ENCODE measurements around the gene FOXF1.

The FOXF1 gene

GRCh38 chr16:86492961-86493629 lies 17.2 kb upstream of the FOXF1 start:
- no peak for DNase-seq

GRCh38 chr16:86494039-86494564 lies 16.2 kb upstream of the FOXF1 start:
- DNase-seq: no peak

DNA sequence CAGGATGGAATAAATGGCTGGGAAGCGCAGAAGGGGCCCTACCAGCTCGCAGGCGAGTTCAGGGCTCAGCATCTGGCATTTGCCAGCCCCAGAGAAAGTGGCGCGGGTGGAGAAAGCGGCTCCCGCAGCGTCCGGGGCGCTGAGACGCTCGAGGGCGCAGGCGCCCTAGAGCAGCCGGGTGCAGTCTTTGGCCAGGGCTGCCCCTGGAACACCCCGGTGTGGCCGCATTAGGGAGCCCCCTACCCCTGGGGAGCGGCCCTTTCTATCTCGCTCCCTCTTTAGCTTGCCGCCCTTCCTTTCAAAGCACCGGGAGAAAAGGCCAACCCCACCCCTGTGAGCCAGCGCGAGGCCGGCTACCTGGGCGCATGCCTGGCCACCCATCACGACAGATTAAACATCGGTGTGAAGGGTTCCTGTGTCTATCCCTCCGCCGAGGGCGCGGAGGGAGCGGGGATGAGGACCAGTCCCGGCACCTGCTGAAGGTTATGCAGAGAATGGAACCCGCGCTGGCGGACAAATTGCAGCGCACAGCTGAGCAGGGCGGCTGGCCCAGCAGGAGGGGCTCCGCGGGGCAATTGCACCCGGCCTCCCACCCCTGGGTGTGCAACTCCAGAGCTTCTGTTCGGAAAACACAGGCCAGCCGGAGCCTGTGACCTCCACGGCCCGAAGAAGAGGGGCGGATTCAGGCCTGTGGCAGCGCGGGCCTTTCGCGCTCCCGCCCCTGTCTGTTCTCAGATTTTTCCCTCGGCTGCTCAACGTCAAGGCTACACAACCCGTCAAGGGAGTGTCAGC lies 15.6 kb upstream of the FOXF1 start:
- DNase-seq: no peak

DNA sequence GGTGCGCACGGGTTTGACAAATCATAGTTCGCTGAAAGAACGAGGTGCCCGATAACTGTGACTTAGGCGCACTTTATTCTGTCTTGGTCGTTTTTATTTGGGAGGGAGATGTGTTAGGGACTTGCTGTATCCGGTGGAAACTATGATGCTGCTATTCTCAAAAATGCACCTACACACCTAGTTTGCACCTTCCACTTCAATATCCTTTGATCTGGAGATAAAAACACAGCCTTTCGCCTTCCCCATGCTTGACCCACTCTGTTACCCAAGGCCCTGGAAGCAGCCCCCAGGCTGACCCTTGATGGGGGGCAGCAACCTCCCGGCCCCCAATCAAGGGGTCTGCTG lies 15.0 kb upstream of the FOXF1 start:
- no peak for DNase-seq

DNA sequence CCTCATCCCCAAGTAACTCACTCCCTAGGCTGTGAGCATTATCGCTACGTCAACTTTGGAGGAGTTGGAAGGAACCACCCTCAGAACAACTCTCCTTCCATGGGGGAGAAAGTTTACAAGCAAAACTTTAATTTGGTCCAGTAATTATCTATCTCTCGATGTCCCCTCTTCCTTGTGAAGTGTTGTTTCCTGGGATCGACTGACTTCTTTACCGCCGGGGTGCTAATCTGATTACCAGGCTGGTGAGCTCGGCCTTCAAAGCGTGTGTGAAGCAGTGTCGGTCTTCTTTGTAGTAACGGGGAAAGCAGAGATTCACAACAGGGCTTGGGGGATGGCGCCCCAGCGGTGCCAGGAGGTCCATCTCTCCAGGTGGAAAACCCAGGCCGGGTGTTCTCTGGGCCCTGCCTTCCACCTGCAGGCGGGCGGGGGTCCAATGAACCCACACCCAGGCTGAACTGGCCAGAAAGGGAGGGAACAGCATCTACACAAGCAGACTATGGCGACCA lies 14.5 kb upstream of the FOXF1 start:
- no peak for DNase-seq

- DNase-seq: no peak
Observed at GRCh38 chr16:86496262-86496928, 13.9 kb upstream of the FOXF1 start.

DNA sequence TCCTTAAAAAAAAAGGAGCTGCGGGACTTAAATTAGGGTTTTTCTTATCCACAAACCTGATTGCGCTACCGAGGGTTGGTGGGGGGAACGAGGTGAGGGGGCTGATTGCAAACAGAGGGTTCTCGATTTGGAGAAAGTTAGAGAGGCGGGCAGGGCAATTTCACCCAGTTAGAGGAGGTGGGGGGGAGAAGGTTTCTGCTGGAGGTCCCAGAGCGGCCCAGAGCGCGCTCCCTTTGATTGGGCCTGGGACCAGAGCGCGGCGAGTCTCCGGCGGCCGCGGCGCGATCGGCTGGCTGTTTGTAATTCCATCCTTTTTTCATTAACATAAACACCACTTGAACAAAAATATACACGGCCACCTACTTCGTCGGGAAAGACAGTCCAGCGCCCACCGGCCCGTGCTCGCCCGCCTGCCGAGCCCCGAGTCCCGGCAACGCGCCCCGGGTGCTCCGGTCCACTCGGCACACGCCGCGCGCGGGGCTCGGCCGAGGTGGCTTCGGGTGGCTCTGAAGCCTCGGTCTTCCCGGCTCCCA lies 13.3 kb upstream of the FOXF1 start:
- no peak for DNase-seq

DNA sequence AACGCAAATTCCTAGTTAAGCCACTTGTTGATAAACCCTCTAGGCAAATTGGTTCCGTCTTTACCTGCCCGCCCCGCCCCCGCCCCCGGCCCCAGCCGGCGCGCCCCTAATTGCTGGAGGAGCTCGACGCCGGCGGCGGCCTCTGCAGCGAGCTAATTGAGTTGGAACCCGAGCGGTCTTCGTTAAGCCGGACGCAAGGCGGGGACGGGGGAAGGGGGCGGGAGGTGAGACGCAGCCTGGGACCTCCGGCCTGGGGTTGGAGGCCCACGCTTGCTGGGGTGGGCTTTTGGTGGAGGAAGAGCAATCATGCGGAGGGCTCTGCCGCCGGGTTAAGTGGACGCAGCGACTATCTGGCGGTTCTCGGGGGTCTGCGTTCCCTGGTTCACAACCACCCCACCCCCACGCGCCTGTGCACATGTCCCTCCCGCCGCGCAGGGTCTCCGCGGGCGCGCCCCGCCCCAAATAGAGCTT lies 12.7 kb upstream of the FOXF1 start:
- no peak for DNase-seq

DNA sequence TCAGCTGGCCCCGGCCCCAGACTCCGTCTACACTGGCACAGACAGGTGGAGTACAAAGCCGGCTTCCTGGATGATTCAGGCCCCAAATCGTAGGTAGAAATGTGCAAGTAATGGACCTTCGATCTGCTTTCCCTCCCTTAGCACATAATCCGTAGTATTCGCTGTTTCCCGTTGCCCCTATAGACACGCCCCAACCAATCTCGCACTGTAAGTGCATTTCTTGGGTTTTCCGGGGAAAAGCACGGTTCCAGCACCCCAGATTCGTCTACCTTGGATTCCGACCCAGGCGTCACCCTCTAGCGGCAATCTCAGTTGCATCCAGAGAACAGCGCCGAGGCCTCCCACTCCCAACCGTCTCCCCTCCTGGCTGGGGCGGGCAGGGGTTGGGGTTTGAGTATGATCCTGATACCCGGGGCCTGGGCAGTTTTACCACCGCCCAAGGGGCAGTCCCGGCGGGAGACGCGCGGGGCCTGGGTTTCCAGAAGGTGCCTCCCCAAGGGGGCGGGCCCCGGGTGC lies 12.1 kb upstream of the FOXF1 start:
- DNase-seq: no peak

GRCh38 chr16:86498671-86499439 lies 11.5 kb upstream of the FOXF1 start:
- no peak for DNase-seq

- DNase-seq: no peak
Observed at GRCh38 chr16:86499440-86499786, 10.9 kb upstream of the FOXF1 start.

GRCh38 chr16:86499889-86500707 lies 10.2 kb upstream of the FOXF1 start:
- DNase-seq: no peak

DNA sequence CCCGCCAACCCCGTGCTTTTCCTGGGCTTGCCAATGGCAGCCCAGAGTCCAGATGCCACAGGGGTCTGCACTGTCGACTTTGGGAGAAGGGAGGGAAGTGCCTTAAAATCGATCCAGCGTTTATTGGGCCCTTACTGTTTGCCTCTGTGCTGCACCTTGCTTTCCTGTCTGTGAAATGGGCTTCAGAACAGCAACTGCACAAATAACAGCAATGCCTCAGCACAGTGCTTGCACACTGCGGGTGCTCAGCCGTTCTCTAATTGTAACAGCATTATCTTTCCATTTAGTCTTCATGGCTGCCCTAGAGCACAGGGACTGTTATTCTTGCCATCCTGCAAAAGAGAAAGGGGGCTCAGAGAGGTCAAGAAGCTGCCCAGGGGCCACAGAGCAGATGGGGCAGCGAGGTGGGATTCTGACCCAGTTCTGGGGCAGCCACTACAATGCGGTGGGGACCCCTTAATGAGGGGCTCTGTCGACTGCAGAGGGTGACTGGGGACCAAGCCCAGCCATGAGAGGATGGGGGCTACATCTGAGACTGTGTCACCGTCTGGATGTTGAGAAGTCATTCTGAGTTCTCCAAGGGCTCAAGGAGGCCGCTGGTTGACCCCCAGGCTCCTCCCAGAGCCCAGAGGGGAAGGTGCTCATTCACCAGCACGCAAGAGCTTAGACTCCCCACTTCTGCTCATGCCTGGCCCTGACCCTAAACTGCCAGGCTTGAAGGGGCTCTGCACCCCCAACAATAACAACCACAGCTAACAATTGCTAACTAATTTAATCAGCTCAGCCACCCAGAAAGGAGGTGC lies 9.4 kb upstream of the FOXF1 start:
- no peak for DNase-seq

GRCh38 chr16:86501989-86502855 lies 8.1 kb upstream of the FOXF1 start:
- no peak for DNase-seq

DNA sequence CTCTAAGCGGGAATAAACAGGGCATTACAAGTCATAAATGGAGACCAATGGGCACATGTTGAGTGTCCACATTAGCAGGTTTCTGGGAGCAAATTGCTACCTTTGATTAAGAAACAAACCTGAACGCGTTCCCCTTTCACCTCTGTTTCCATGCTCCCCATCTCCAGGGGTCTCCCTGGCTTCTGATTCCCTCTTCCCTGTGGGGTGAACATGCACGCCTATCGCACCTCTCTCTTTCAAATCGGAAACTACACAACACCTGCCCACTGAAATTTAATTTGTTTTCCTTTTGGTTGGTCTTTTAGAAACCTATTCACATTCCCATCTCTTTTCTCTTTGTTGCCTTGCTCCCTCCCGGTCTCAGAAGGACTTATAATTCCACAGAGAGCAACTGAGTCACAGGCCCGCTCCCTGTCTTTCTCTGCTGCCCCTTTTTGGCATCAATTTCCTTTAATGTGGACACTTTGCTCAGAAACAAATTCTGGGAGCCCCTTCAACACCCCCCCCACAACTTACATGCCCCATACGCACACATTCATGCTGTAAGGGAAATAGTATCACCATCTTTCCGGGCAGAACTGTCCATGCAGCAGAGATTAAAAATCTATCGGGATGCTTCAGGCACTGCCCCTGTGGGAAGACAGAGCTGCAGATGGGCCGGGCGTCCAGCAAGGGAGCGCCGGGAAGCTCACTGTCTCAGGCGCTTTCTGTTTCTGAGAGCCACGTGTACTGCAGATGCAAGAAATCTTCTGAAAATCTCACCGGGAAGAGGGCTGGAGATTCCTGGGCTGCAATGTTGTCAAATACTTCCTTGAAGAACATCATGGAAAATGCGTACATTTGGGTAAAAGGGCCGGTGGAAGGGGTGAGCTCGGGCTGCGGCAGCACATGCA lies 7.2 kb upstream of the FOXF1 start:
- DNase-seq: no peak

DNA sequence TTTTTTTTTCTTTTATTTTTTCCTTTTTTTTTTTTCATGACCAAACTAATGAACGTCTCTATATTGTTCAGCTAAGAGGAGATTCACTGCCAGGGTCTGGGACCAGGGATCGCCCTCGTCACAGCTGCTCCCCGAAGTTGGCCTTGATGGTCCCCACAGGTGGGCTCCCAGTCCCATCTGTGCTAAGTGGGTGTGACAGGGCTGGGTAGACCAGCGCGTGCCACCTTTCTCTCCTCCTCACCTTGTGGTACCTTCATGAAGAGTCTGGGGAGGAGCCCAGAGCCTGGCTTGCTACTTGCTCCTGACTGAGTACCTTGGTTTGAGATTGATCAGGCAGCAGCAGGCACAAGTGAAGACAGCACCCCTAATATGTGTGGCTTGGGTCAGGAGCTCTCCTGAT lies 6.5 kb upstream of the FOXF1 start:
- DNase-seq: no peak

GRCh38 chr16:86504315-86505184 lies 5.8 kb upstream of the FOXF1 start:
- no peak for DNase-seq

All from effector CD4-positive, alpha-beta T cell (primary cell).